Astrocyte of the spinal cord (primary cell): ENCODE results near the gene SUN5.

Source experiments
- DNase-seq: peaks from one replicate; pipeline ENCODE4 v3.0.0; 2011; ENCODE audit warnings: low read depth, low spot score
- H3K4me3 ChIP-seq: 2 replicates; pipeline ENCODE4 v1.5.1; 2011; ENCODE audit warnings: low read depth, mild to moderate bottlenecking, low read length, moderate library complexity
- CTCF ChIP-seq: IDR thresholded peaks from 2 replicates; pipeline ENCODE4 v1.5.1; 2012; ENCODE audit warnings: low read depth, mild to moderate bottlenecking, low read length, inconsistent platforms
- in situ Hi-C: cut with HindIII; loops from 2 replicates; pipeline ENCODE4 v1.10.0; 2017; ENCODE audit warnings: low sequenced_read_pairs

The SUN5 gene

GRCh38 chr20:33014336-33015113 is 10.3 kb upstream of the SUN5 start:
- in situ Hi-C loops: no loop called here
- no peak for TF ChIP-seq CTCF
- H3K4me3 ChIP-seq: no peak overlapping the region
- no peak for DNase-seq

- DNase-seq: no peak
- no peak for TF ChIP-seq CTCF
- H3K4me3 ChIP-seq: no peak overlapping the region
- in situ Hi-C loops: no loop called here
These were observed 9.6 kb upstream of the SUN5 start for GRCh38 chr20:33013701-33014326.

- no peak for TF ChIP-seq CTCF
- H3K4me3 ChIP-seq: no peak overlapping the region
- in situ Hi-C loops: no loop called here
- no peak for DNase-seq
These were observed 8.3 kb upstream of the SUN5 start for GRCh38 chr20:33012327-33013189.

GRCh38 chr20:33010674-33011449 is 6.6 kb upstream of the SUN5 start:
- no peak overlapping the region for H3K4me3 ChIP-seq
- no peak for TF ChIP-seq CTCF
- no peak for DNase-seq
- in situ Hi-C loops: no loop called here

- TF ChIP-seq CTCF: no peak
- in situ Hi-C loops: no loop called here
- DNase-seq: no peak
- no peak overlapping the region for H3K4me3 ChIP-seq
These were observed 5.9 kb upstream of the SUN5 start for GRCh38 chr20:33010133-33010504.
